K562 (cell line): ENCODE measurements around the gene SLCO2A1. TPM values are rescaled to one million over a fixed set of nuclear protein-coding genes. Genes with fewer than 3 reads are reported as not detected.
A peak's percentile ranks its signal among the peaks of the same experiment; 100 is the strongest.

Experiments used
- ATAC-seq: fragments of 200-7000 bp; cut with Tn5 transposase; 3 replicates; pipeline ENCODE4 v1.9.1; 2020; ENCODE audit warnings: moderate library complexity
- BruUV-seq: library from RNA; stranded (reverse); fragments of 400-500 nt; replicated peaks from 2 replicates; lab custom pipeline; 2021; lab: Mats Ljungman, UMichigan
- CTCF ChIA-PET: fragments of 300-600 bp; formaldehyde crosslinking; extraction: SDS; loops from one replicate; lab custom pipeline; 2021; ENCODE audit warnings: low intra/inter-chr PET ratio; lab: Yijun Ruan, JAX
- POLR2A ChIA-PET: fragments of 300-600, 350-650 bp; sonication (Branson Sonifier 250); formaldehyde crosslinking; extraction: SDS; loops from one replicate; lab custom pipeline; 2021; ENCODE audit warnings: antibody characterized with exemption, inconsistent platforms; lab: Yijun Ruan, JAX
- DNase-seq, 4 experiments: peaks; one replicate each; pipeline versions ENCODE4 v3.0.0 to v3.0.0-alpha.2; 2011 to 2018; ENCODE audit warnings: low spot score in 3 of 4, mixed read lengths in 3 of 4; ENCODE audit errors: extremely low read depth in 1 of 4
- FAIRE-seq: peaks from 2 replicates; lab custom pipeline; 2011; peaks lifted over from hg19 to GRCh38; lab: Jason Lieb, UNC
- H2AFZ ChIP-seq: 2 replicates; pipeline ENCODE4 v1.6.0; 2011; ENCODE audit warnings: low read depth, low read length, control low read depth, inconsistent platforms
- H3K27ac ChIP-seq: fragments of 200-600 bp; 3 replicates; pipeline ENCODE4 v1.8.0; 2011; ENCODE audit warnings: low read depth, mild to moderate bottlenecking, control low read depth, inconsistent platforms, low read length, moderate library complexity, mixed read lengths; ENCODE audit errors: extremely low read depth
- H3K27me3 ChIP-seq, 2 experiments: fragments of 300-600 bp in 1 of 2; 2 replicates in 1 of 2; 3 replicates in 1 of 2; pipeline versions ENCODE4 v1.6.0 to v1.8.0; 2011; ENCODE audit warnings: inconsistent platforms in 2 of 2, low read length in 2 of 2, mild to moderate bottlenecking in 1 of 2, mixed read lengths in 1 of 2, moderate library complexity in 1 of 2; ENCODE audit not compliant: control insufficient read depth in 2 of 2, insufficient read depth in 2 of 2
- H3K36me3 ChIP-seq: fragments of 300-600 bp; 3 replicates; pipeline ENCODE4 v1.8.0; 2011; ENCODE audit warnings: mild to moderate bottlenecking, low read length, inconsistent platforms; ENCODE audit not compliant: control insufficient read depth, insufficient read depth
- H3K4me1 ChIP-seq, 2 experiments: fragments of 200-600 bp in 1 of 2; replicated peaks in 1 of 2; 2 replicates in 1 of 2; 3 replicates in 1 of 2; pipeline versions ENCODE4 v1.5.1 to v1.8.0; 2011; ENCODE audit warnings: inconsistent platforms in 2 of 2, low read length in 2 of 2, mild to moderate bottlenecking in 1 of 2, mixed read lengths in 1 of 2, moderate library complexity in 1 of 2; ENCODE audit not compliant: control insufficient read depth in 2 of 2, insufficient read depth in 2 of 2
- H3K4me2 ChIP-seq: 2 replicates; pipeline ENCODE4 v1.6.1; 2011; ENCODE audit warnings: low read length, control low read depth, inconsistent platforms, mixed read lengths; ENCODE audit not compliant: insufficient read depth
- H3K4me3 ChIP-seq: fragments of 200-600 bp; sonication (generic), shearing (Covaris generic); 2 replicates; pipeline ENCODE4 v1.5.1; 2016; ENCODE audit warnings: control low read depth, inconsistent platforms
- H3K79me2 ChIP-seq: fragments of 200-600 bp; 3 replicates; pipeline ENCODE4 v1.8.0; 2011; ENCODE audit warnings: low read length, inconsistent platforms; ENCODE audit not compliant: control insufficient read depth, insufficient read depth
- H3K9ac ChIP-seq, 2 experiments: 2 replicates each; pipeline versions ENCODE4 v1.6.0 to v1.6.1; 2011; ENCODE audit warnings: low read depth in 2 of 2, low read length in 2 of 2, control low read depth in 1 of 2, inconsistent platforms in 1 of 2, mild to moderate bottlenecking in 1 of 2, mixed read lengths in 1 of 2; ENCODE audit not compliant: insufficient read depth in 1 of 2
- H3K9me1 ChIP-seq: one replicate; pipeline ENCODE4 v1.6.0; 2011; ENCODE audit warnings: inconsistent platforms, mild to moderate bottlenecking, low read length, moderate library complexity; ENCODE audit not compliant: control insufficient read depth, insufficient read depth
- H3K9me3 ChIP-seq: replicated peaks from 2 replicates; pipeline ENCODE4 v1.5.1; 2011; ENCODE audit warnings: low read depth, low read length, inconsistent platforms; ENCODE audit not compliant: control insufficient read depth, insufficient read depth
- H4K20me1 ChIP-seq: replicated peaks from 2 replicates; pipeline ENCODE4 v1.6.1; 2011; ENCODE audit warnings: low read length, inconsistent platforms, mixed read lengths; ENCODE audit not compliant: control insufficient read depth, insufficient read depth
- CTBP1 ChIP-seq: fragments of 450-650 bp; IDR thresholded peaks from 2 replicates; pipeline ENCODE4 v1.6.1; 2016; ENCODE audit warnings: borderline replicate concordance
- NR2C1 ChIP-seq, 2 experiments: fragments of 450-650 bp; IDR thresholded peaks; 2 replicates each; pipeline ENCODE4 v1.6.1; 2017; ENCODE audit warnings: mild to moderate bottlenecking in 2 of 2, antibody characterized with exemption in 1 of 2, inconsistent platforms in 1 of 2, missing compliant biosample characterization in 1 of 2, missing genetic modification characterization in 1 of 2
- NR2C2 ChIP-seq, 2 experiments: fragments of 200-800 bp in 1 of 2; sonication (Bioruptor generic) in 1 of 2; sonication (generic) in 1 of 2; formaldehyde crosslinking in 1 of 2; IDR thresholded peaks; 2 replicates each; pipeline versions ENCODE4 v1.6.1 to v1.8.0; 2016 to 2022; ENCODE audit warnings: mild to moderate bottlenecking in 1 of 2, missing compliant biosample characterization in 1 of 2, missing genetic modification characterization in 1 of 2, missing genetic modification reagents in 1 of 2
- SPI1 ChIP-seq: IDR thresholded peaks from 2 replicates; pipeline ENCODE4 v1.6.1; 2011; ENCODE audit warnings: low read depth, low read length, control low read depth, borderline replicate concordance
- TAF9B ChIP-seq: fragments of 450-650 bp; IDR thresholded peaks from 2 replicates; pipeline ENCODE4 v1.6.1; 2018; ENCODE audit warnings: mild to moderate bottlenecking; ENCODE audit not compliant: partially characterized antibody
- ZBED1 ChIP-seq: IDR thresholded peaks from 2 replicates; pipeline ENCODE4 v1.6.1; 2014
- ZEB2 ChIP-seq: fragments of 450-650 bp; IDR thresholded peaks from 2 replicates; pipeline ENCODE4 v1.6.1; 2016
- WGBS: fragments of 100-300 bp; shearing (Covaris generic); methylation state at CpG from one replicate; pipeline ENCODE4 v1.1.6; 2016; ENCODE audit warnings: low coverage, mixed read lengths; ENCODE audit not compliant: insufficient coverage; ENCODE audit errors: missing lambda C conversion rate; 5-methylcytosine and 5-hydroxymethylcytosine counted together
- in situ Hi-C: fragments of 300-500 bp; cut with MboI; formaldehyde crosslinking; loops from 4 replicates; pipeline ENCODE4 v1.15.0; 2018; ENCODE audit warnings: inconsistent platforms, mixed read lengths
- intact Hi-C: fragments of 100-400 bp; cut with micrococcal nuclease; formaldehyde crosslinking; loops from 2 replicates; pipeline ENCODE4 v1.14.2; 2022
- polyA plus RNA-seq, 8 experiments: library from polyadenylated mRNA; depleted of rRNA in 4 of 8; stranded (reverse) in 5 of 8; unstranded in 3 of 8; fragments of >200 nt; fragmentation: Nextera tagmentation in 2 of 8; fragmentation: Illumina TruSeq in 1 of 8; extraction: Ambion mirVana in 2 of 8; extraction: Trizol in 1 of 8; gene quantifications; 2 replicates each; pipeline versions ENCODE4 v1.2.1 to v1.2.3, GENCODE V29; 2011 to 2014; ENCODE audit warnings: inconsistent platforms in 1 of 8, missing spikeins in 1 of 8
- total RNA-seq, 7 experiments: library from RNA; depleted of rRNA in 6 of 7; stranded (reverse); fragments of >200 nt in 6 of 7; fragmentation: Illumina TruSeq in 2 of 7; extraction: Trizol in 2 of 7; gene quantifications; 2 replicates each; pipeline versions ENCODE4 v1.2.1 to v1.2.3, GENCODE V29; 2011 to 2021; ENCODE audit warnings: low replicate concordance in 1 of 7
- TF ChIP-seq, protein P1 (sequence below): fragments of 250-450 bp; sonication (Bioruptor Pico); IDR thresholded peaks from 2 replicates; pipeline ENCODE4 v1.5.0; 2021; ENCODE audit warnings: mild to moderate bottlenecking, borderline replicate concordance
- TF ChIP-seq, protein P2 (sequence below): sonication (generic); formaldehyde crosslinking; IDR thresholded peaks from 2 replicates; pipeline ENCODE4 v1.9.0; 2022; ENCODE audit warnings: mild to moderate bottlenecking, missing genetic modification reagents
- TF ChIP-seq, protein P3 (sequence below): IDR thresholded peaks from 3 replicates; pipeline ENCODE4 v1.6.1; 2011; ENCODE audit warnings: borderline replicate concordance, mild to moderate bottlenecking; ENCODE audit not compliant: insufficient read length, insufficient read depth
- TF ChIP-seq, protein P4 (sequence below): sonication (generic); formaldehyde crosslinking; IDR thresholded peaks from 2 replicates; pipeline ENCODE4 v1.8.0; 2022; ENCODE audit warnings: missing genetic modification reagents, mild to moderate bottlenecking, moderate library complexity, borderline replicate concordance

The SLCO2A1 gene
- total and polyA plus RNA-seq, 9 of the 15 experiments (the other 6 are each of a cell fraction or from before 2014, with no cell fraction given) = 0.16 to 1.0 TPM; not detected in 7

DNA sequence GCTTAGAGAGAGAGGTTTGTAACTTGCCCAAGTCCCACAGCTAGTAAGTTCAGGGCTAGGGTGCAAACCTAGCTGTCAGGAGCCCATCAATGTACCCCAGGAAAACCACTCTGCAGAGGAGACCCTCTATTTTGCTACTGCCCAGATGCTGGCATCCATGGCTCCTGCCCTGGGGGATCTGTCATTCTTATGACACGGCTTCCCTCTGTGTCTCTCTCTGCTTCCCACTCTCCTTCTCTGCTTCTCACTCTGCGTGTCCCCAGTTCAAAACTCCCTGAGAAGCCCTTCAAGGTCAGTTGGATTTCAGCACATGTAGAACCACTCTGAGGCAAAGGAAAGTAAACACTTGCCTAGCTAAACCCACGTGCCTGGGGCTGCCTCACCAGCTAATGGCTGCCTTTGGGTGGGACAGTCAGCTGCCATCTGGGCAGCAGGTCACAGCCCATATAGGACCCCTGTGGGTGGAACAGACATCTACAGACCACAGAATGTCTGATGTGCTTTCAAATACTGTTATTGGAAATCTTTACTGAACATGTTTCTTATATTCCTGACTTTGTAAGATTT is 29.4 kb upstream of the SLCO2A1 start (continued):
- TF ChIP-seq, protein P1, sequence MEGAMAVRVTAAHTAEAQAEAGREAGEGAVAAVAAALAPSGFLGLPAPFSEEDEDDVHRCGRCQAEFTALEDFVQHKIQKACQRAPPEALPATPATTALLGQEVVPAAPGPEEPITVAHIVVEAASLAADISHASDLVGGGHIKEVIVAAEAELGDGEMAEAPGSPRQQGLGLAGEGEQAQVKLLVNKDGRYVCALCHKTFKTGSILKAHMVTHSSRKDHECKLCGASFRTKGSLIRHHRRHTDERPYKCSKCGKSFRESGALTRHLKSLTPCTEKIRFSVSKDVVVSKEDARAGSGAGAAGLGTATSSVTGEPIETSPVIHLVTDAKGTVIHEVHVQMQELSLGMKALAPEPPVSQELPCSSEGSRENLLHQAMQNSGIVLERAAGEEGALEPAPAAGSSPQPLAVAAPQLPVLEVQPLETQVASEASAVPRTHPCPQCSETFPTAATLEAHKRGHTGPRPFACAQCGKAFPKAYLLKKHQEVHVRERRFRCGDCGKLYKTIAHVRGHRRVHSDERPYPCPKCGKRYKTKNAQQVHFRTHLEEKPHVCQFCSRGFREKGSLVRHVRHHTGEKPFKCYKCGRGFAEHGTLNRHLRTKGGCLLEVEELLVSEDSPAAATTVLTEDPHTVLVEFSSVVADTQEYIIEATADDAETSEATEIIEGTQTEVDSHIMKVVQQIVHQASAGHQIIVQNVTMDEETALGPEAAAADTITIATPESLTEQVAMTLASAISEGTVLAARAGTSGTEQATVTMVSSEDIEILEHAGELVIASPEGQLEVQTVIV (CRISPR knock-in tag) = no peak
- TF ChIP-seq, protein P2, sequence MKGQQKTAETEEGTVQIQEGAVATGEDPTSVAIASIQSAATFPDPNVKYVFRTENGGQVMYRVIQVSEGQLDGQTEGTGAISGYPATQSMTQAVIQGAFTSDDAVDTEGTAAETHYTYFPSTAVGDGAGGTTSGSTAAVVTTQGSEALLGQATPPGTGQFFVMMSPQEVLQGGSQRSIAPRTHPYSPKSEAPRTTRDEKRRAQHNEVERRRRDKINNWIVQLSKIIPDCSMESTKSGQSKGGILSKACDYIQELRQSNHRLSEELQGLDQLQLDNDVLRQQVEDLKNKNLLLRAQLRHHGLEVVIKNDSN = no peak

DNA sequence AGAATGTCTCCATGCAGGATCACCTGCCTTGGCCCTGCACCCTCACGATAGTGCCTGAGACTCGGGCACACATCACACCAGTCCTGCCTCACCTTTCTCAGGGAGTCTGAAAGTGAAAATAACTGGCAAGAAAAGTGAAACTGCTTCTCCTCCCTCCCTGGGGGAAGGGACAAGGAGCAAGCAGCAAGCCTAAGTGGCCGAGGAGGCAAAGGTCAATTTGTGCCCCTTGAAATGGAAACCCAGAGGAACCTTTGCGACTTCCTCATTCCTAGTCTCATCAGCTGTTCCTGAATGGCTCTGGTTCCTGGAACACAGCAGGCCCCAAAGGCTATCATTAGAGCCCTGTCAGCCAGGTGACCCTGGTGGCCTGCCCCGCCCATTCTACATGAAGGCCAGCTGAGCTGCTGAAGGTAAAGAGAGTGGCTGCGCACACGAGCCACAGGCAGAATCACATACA is 28.0 kb upstream of the SLCO2A1 start:
- peaks cover 0 to 9% of the 10 kb centered on the region in 2 experiments; a peak in 2 of 5 replicates for H3K4me1 ChIP-seq
- no peaks in the 10 kb centered on the region for H3K36me3 ChIP-seq
- in situ Hi-C loops (no loop called here), intact Hi-C loops (no loop called here)
- whole genome bisulfite sequencing = 2% methylated on average over 7 of the region's 7 CpGs
- ATAC-seq = peak; percentile 49; the same call in 2 of the 3 replicates
- no TSS peak for BruUV-seq
- no peaks in the 10 kb centered on the region; the same call in 1 of the 2 replicates for H4K20me1 ChIP-seq
- DNase-seq = peak; percentile 10 to 19 (median 12)
- H3K9me1 ChIP-seq = no peaks in the 10 kb centered on the region
- H3K9ac ChIP-seq = peak overlapping the region in 1 of 2 experiments; percentile 58; a peak in 1 of 4 replicates
- TF ChIP-seq NR2C1 (IDR thresholded peaks at IDR 0.05) (no peak), NR2C1 (tag; IDR thresholded peaks at IDR 0.05) (peak; percentile 51; the same call in 1 of the 2 replicates), CTBP1 (peak; percentile 18; the same call in 1 of the 2 replicates), ZEB2 (no peak), NR2C2 (CRISPR knock-in tag; IDR thresholded peaks at IDR 0.05) (no peak), NR2C2 (tag; IDR thresholded peaks at IDR 0.05) (peak; percentile 63; the same call in 1 of the 2 replicates), TAF9B (peak; percentile 31), SPI1 (peak; percentile 74; the same call in 1 of the 2 replicates), ZBED1 (no peak)
- TF ChIP-seq, protein P3, sequence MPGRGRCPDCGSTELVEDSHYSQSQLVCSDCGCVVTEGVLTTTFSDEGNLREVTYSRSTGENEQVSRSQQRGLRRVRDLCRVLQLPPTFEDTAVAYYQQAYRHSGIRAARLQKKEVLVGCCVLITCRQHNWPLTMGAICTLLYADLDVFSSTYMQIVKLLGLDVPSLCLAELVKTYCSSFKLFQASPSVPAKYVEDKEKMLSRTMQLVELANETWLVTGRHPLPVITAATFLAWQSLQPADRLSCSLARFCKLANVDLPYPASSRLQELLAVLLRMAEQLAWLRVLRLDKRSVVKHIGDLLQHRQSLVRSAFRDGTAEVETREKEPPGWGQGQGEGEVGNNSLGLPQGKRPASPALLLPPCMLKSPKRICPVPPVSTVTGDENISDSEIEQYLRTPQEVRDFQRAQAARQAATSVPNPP = no peak
- TF ChIP-seq, protein P4, sequence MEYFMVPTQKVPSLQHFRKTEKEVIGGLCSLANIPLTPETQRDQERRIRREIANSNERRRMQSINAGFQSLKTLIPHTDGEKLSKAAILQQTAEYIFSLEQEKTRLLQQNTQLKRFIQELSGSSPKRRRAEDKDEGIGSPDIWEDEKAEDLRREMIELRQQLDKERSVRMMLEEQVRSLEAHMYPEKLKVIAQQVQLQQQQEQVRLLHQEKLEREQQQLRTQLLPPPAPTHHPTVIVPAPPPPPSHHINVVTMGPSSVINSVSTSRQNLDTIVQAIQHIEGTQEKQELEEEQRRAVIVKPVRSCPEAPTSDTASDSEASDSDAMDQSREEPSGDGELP (CRISPR knock-in tag) = peak; percentile 85
- H3K79me2 ChIP-seq = no peaks in the 10 kb centered on the region
- FAIRE-seq = no peak
- ChIA-PET POLR2A (no interaction called here), CTCF (no interaction called here)
- H3K27ac ChIP-seq = no peak overlapping the region
- H3K4me3 ChIP-seq = no peak overlapping the region
- no peaks in the 10 kb centered on the region for H3K9me3 ChIP-seq
- H3K27me3 ChIP-seq = peaks cover 0 to 15% of the 10 kb centered on the region in 2 experiments; a peak in 3 of 5 replicates
- H3K4me2 ChIP-seq = no peak overlapping the region; the same call in 1 of the 2 replicates
- no peak overlapping the region for H2AFZ ChIP-seq
